Neural crest cell (in vitro differentiated cells): ENCODE data around the gene HNRNPA3. TPM values are rescaled to one million over a fixed set of nuclear protein-coding genes. Genes with fewer than 3 reads are reported as not detected.
"Not testable (repeated sequence)": the region's sequence is repeated elsewhere in the genome, so short reads cannot be mapped to it uniquely, and the experiment has no call there.

Source experiments
- DNase-seq: peaks from one replicate; pipeline ENCODE4 v3.0.0; 2021; ENCODE audit warnings: low read depth, mixed read lengths, low spot score
- H3K27ac Mint-ChIP-seq: one replicate; pipeline ENCODE4 v1.8.0; 2021; ENCODE audit warnings: mild to moderate bottlenecking, mixed read lengths; ENCODE audit not compliant: unreplicated experiment
- H3K27me3 Mint-ChIP-seq: 2 replicates; pipeline ENCODE4 v1.8.0; 2021; ENCODE audit warnings: low read depth, mild to moderate bottlenecking, mixed read lengths
- H3K36me3 Mint-ChIP-seq: 2 replicates; pipeline ENCODE4 v1.8.0; 2021; ENCODE audit warnings: low read depth, mild to moderate bottlenecking, mixed read lengths
- H3K4me1 Mint-ChIP-seq: 2 replicates; pipeline ENCODE4 v1.8.0; 2021; ENCODE audit warnings: mixed read lengths
- H3K4me3 Mint-ChIP-seq: one replicate; pipeline ENCODE4 v1.8.0; 2021; ENCODE audit warnings: mild to moderate bottlenecking, mixed read lengths
- H3K9me3 Mint-ChIP-seq: 2 replicates; pipeline ENCODE4 v1.8.0; 2021; ENCODE audit warnings: mixed read lengths
- CTCF ChIP-seq: fragments of 200-600 bp; sonication (generic); conservative IDR thresholded peaks from 2 replicates; pipeline ENCODE4 v1.5.0; 2021; ENCODE audit warnings: antibody characterized with exemption, mild to moderate bottlenecking
- total RNA-seq: library from RNA; stranded (reverse); gene quantifications from 2 replicates; pipeline ENCODE4 v1.2.1, GENCODE V29; 2021

HNRNPA3 gene
- total RNA-seq, 1 donor from 2014 or later = 397 TPM

GRCh38 chr2:177178797-177179196 is 33.8 kb upstream of the HNRNPA3 start:
- no peaks in the 10 kb centered on the region for H3K4me1 Mint-ChIP-seq
- H3K27ac Mint-ChIP-seq = no peak overlapping the region
- no peak overlapping the region for H3K4me3 Mint-ChIP-seq
- no peak for DNase-seq
- H3K9me3 Mint-ChIP-seq = no peaks in the 10 kb centered on the region
- TF ChIP-seq CTCF = no peak
- H3K36me3 Mint-ChIP-seq = no peaks in the 10 kb centered on the region
- H3K27me3 Mint-ChIP-seq = no peaks in the 10 kb centered on the region

- no peak overlapping the region for H3K27ac Mint-ChIP-seq
Measured at GRCh38 chr2:177179227-177179626, 33.4 kb upstream of the HNRNPA3 start.

GRCh38 chr2:177179671-177180070 is 32.9 kb upstream of the HNRNPA3 start:
- not testable (repeated sequence) for H3K36me3 Mint-ChIP-seq, DNase-seq, H3K27me3 Mint-ChIP-seq, H3K9me3 Mint-ChIP-seq, H3K4me3 Mint-ChIP-seq, H3K4me1 Mint-ChIP-seq, H3K27ac Mint-ChIP-seq

More at GRCh38 chr2:177179227-177179626, 33.4 kb upstream of the HNRNPA3 start:
- Mint-ChIP-seq H3K36me3 (no peaks in the 10 kb centered on the region), H3K27me3 (no peaks in the 10 kb centered on the region), H3K9me3 (no peaks in the 10 kb centered on the region), H3K4me3 (no peak overlapping the region), H3K4me1 (no peaks in the 10 kb centered on the region)
- no peak for TF ChIP-seq CTCF
- DNase-seq = no peak

- Mint-ChIP-seq H3K36me3 (no peaks in the 10 kb centered on the region), H3K4me1 (no peaks in the 10 kb centered on the region), H3K27ac (no peak overlapping the region), H3K9me3 (no peaks in the 10 kb centered on the region), H3K27me3 (no peaks in the 10 kb centered on the region), H3K4me3 (no peak overlapping the region)
- DNase-seq = no peak
- TF ChIP-seq CTCF = no peak
Measured at GRCh38 chr2:177180269-177181000, 32.2 kb upstream of the HNRNPA3 start.

GRCh38 chr2:177183860-177184259 is 28.7 kb upstream of the HNRNPA3 start:
- Mint-ChIP-seq H3K27me3 (no peaks in the 10 kb centered on the region), H3K4me3 (no peak overlapping the region), H3K36me3 (no peaks in the 10 kb centered on the region), H3K9me3 (no peaks in the 10 kb centered on the region), H3K4me1 (peaks cover 8% of the 10 kb centered on the region), H3K27ac (no peak overlapping the region)
- no peak for TF ChIP-seq CTCF
- DNase-seq = no peak

GRCh38 chr2:177184606-177185005 is 28.0 kb upstream of the HNRNPA3 start:
- Mint-ChIP-seq H3K27ac (no peak overlapping the region), H3K4me1 (peaks cover 8% of the 10 kb centered on the region), H3K9me3 (no peaks in the 10 kb centered on the region), H3K36me3 (no peaks in the 10 kb centered on the region), H3K27me3 (no peaks in the 10 kb centered on the region), H3K4me3 (no peak overlapping the region)
- no peak for DNase-seq
- TF ChIP-seq CTCF = no peak

GRCh38 chr2:177186038-177186437 is 26.6 kb upstream of the HNRNPA3 start:
- not testable (repeated sequence) for H3K27me3 Mint-ChIP-seq, H3K9me3 Mint-ChIP-seq, H3K4me3 Mint-ChIP-seq, H3K27ac Mint-ChIP-seq, H3K4me1 Mint-ChIP-seq, DNase-seq, H3K36me3 Mint-ChIP-seq
